ENCODE data around the gene NRTN.
"Not testable (repeated sequence)": the region's sequence is repeated elsewhere in the genome, so short reads cannot be mapped to it uniquely, and the experiment has no call there.

The NRTN gene

GRCh38 chr19:5804516-5805461, at the start of gene NRTN:
NRTN (plus strand) TSS chr19:5805067; CDS start chr19:5824166, 19,099 bp downstream.
- no peak for DNase-seq (ENCODE audit: low read depth in 2 of 2, low spot score in 1 of 2)

GRCh38 chr19:5762608-5763217, 42.2 kb upstream of the NRTN start:
- DNase-seq (ENCODE audit: low read depth in 2 of 2, low spot score in 1 of 2), result no peak

GRCh38 chr19:5765220-5765619, 39.6 kb upstream of the NRTN start:
- no peak for DNase-seq (ENCODE audit: low read depth in 2 of 2, low spot score in 1 of 2)

GRCh38 chr19:5767949-5768348, 36.9 kb upstream of the NRTN start:
- DNase-seq (ENCODE audit: low read depth in 2 of 2, low spot score in 1 of 2), result no peak

GRCh38 chr19:5772416-5772815, 32.5 kb upstream of the NRTN start:
- DNase-seq (ENCODE audit: low read depth in 2 of 2, low spot score in 1 of 2), result no peak

- DNase-seq (ENCODE audit: low read depth in 2 of 2, low spot score in 1 of 2), result no peak
These were observed 31.6 kb upstream of the NRTN start for GRCh38 chr19:5773276-5773675.

GRCh38 chr19:5774921-5775320, 29.9 kb upstream of the NRTN start:
- DNase-seq (ENCODE audit: low read depth in 2 of 2, low spot score in 1 of 2), result no peak

GRCh38 chr19:5775668-5776309, 29.1 kb upstream of the NRTN start:
- DNase-seq (ENCODE audit: low read depth in 2 of 2, low spot score in 1 of 2), result no peak

- no peak for DNase-seq (ENCODE audit: low read depth in 2 of 2, low spot score in 1 of 2)
These were observed 26.5 kb upstream of the NRTN start for GRCh38 chr19:5778402-5778801.

- DNase-seq (ENCODE audit: low read depth in 2 of 2, low spot score in 1 of 2), result not testable (repeated sequence)
These were observed 24.0 kb upstream of the NRTN start for GRCh38 chr19:5780916-5781315.

GRCh38 chr19:5782322-5782721, 22.5 kb upstream of the NRTN start:
- no peak for DNase-seq (ENCODE audit: low read depth in 2 of 2, low spot score in 1 of 2)

- DNase-seq (ENCODE audit: low read depth in 2 of 2, low spot score in 1 of 2), result no peak
These were observed 21.6 kb upstream of the NRTN start for GRCh38 chr19:5782945-5783919.

- DNase-seq (ENCODE audit: low read depth in 2 of 2, low spot score in 1 of 2), result no peak
These were observed 20.2 kb upstream of the NRTN start, which contains the start of gene PRR22 for GRCh38 chr19:5784581-5785147. PRR22 (minus strand) TSS chr19:5784746; CDS start chr19:5784660, 86 bp downstream.

GRCh38 chr19:5785423-5785822, 19.4 kb upstream of the NRTN start:
- no peak for DNase-seq (ENCODE audit: low read depth in 2 of 2, low spot score in 1 of 2)

- no peak for DNase-seq (ENCODE audit: low read depth in 2 of 2, low spot score in 1 of 2)
These were observed 18.1 kb upstream of the NRTN start for GRCh38 chr19:5786593-5787408.

- no peak for DNase-seq (ENCODE audit: low read depth in 2 of 2, low spot score in 1 of 2)
These were observed 17.3 kb upstream of the NRTN start for GRCh38 chr19:5787409-5788182.

- no peak for DNase-seq (ENCODE audit: low read depth in 2 of 2, low spot score in 1 of 2)
These were observed 16.4 kb upstream of the NRTN start for GRCh38 chr19:5788422-5788821.

- no peak for DNase-seq (ENCODE audit: low read depth in 2 of 2, low spot score in 1 of 2)
These were observed 15.5 kb upstream of the NRTN start for GRCh38 chr19:5789351-5789761.

Data from stimulated activated CD8-positive, alpha-beta memory T cell treated with anti-CD3 and anti-CD28 coated beads, Interleukin-4, amount 100 ng/mL, for 4 hours (primary cell).